ENCODE data around the gene PTH1R.

PTH1R gene

GRCh38 chr3:46850468-46850779 is 27.1 kb upstream of the PTH1R start:
- no peak for DNase-seq

DNA sequence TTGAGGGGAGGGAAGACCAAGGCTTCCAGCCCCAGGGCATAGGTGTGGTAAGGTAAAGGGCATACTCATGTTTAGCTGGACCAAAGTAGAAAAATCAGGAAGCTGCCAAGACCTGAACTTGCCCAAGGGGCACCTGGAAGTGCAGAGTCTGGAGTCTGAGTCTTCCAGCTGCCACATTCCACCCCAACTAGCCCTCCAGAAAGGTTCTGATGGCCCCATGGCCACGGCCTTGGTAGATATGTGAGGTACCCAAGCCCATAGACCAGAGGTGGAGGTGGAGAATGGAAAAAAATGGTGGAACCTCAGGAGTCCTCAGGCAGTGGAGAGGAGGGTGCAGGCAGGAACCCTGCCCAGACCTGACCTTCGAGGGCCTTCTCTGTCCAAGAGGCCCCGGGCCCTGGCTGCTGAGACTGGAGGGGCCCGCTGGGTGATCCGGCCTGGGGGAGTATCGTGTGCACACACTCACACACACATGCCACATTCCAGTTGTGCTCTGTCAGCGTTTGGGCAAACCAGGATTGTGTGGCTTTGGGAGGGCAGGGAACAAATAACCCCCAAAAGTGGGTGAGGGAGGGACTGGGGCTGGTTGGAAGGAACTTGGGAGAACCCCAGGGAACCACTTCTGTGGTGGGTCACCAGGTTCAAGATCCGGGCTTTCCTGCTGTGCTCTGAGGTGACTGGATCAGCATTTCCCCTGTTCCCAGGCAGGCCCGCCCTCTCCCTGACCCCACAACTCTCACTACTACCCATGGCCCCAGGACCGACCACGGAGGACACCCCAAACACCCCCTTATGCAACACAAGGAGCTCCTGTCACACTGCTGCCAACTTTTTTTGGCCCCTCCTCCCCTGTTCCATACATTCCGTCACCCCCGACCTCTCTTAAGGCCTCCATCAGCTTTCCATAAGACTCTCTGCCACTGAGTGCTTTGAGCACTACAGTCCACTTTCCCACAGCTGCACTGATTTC is 25.9 kb upstream of the PTH1R start:
- DNase-seq = no peak

- no peak for DNase-seq
Observed at GRCh38 chr3:46852334-46852720, 25.2 kb upstream of the PTH1R start.

DNA sequence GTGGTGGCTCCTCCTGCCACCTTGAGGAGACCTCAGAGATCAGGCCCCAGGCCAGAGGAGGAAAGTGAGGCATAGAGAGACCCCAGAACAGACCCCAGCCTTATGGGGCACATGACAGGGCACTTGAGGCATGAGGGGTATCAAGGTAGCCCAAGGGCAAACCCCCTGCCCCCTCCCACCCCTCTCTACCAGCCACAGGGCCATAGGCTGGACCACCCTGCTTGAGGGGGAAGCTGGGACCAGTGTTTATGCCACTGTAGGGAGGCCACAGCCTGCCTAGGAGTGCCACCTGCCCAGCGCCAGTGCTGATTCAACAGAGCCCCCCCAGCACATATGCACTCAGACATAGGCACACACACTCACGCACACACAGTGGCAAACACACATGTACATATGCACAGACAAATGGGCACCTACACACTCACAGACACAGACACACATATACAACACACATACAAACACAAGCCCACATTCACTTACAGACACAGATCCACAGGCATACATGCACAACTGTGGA is 24.6 kb upstream of the PTH1R start:
- DNase-seq = no peak

GRCh38 chr3:46853441-46854415 is 23.8 kb upstream of the PTH1R start:
- no peak for DNase-seq

GRCh38 chr3:46854555-46854991 is 22.9 kb upstream of the PTH1R start:
- DNase-seq = no peak

DNA sequence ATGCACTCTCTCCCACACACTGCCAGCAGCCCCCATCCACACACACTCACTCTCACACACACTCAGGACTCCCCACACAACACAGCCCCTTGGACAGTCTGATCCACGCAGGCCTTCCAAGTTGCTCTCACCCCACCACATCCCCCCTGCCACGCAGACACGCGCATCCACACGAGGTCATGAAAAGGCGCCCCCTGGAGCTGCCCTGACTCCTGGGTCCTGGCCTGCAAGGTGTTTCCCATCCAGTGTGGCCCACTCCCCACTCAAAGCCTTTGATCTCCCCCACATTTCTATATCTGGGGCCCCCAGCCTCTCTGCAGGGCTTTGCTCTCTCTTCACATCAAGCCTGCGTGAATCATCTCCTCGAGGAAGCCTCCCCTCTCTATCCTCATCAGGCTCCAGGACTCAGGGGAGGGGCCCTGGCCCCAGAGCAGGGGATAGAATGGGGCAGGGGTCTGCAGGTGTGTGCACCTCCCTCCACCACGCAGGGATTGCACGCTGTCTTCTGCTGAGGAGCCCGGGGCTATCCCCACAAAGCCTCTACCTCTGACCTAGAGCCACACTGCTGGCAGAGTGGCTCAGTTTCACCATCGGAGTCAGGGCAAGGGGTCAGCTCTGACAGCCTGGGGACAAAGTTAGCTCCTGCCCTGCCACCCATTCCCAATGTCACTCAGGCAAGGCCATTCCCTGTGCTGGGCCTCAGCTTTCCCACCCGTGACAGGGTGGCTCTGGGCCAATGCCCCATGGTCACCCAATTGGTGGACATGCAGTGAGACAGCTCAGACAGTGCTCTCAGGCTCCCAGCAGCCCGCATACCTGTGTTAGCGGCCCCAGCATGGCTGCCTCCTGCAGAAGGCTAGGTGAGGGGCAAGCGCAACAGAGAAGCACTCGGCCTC is 20.7 kb upstream of the PTH1R start:
- DNase-seq = no peak

DNA sequence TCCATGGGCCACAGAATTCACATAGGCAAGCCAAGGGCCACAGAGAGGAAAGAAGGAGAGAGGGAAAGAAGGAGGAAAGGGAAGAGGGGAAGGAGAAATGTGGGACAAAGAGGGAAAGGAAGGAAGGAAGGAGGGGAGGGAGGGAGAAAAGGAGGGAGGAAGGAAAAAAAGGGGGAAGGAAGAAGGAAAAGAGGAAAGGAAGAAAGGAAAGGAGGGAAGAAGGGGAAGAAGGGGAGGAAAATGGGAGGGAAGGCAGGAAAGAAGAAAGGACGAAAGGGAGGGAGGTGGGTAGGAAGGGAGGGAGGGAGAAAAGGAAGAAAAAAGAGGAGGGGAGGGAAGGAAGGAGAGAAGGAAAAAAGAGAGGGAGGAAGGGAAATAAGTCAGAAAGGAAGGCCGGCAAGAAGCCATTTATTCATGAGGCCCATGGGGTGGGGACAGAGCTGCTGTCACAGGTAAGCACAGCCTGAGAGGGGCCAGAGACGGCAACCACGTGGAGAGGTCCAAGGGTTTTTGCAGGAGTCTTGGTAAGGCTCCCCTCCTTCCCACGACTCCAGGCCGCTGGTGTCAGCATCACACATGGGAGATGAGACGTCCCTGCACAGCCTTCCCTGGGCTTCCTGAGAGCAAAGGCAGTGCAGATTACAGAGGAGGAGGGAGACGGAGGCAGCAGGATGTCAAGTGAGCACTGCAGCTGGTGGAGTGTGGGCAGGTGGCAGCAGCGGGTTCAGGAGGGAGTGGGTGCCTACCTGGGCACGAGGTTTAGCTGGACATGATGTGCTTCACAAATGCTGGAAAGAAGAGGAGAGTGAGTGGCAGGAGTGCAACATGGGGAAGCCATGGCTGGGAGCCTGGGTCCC is 19.8 kb upstream of the PTH1R start:
- DNase-seq = no peak

GRCh38 chr3:46858456-46858855 is 19.1 kb upstream of the PTH1R start:
- DNase-seq = no peak

- no peak for DNase-seq
Observed at GRCh38 chr3:46859001-46859710, 18.4 kb upstream of the PTH1R start.

DNA sequence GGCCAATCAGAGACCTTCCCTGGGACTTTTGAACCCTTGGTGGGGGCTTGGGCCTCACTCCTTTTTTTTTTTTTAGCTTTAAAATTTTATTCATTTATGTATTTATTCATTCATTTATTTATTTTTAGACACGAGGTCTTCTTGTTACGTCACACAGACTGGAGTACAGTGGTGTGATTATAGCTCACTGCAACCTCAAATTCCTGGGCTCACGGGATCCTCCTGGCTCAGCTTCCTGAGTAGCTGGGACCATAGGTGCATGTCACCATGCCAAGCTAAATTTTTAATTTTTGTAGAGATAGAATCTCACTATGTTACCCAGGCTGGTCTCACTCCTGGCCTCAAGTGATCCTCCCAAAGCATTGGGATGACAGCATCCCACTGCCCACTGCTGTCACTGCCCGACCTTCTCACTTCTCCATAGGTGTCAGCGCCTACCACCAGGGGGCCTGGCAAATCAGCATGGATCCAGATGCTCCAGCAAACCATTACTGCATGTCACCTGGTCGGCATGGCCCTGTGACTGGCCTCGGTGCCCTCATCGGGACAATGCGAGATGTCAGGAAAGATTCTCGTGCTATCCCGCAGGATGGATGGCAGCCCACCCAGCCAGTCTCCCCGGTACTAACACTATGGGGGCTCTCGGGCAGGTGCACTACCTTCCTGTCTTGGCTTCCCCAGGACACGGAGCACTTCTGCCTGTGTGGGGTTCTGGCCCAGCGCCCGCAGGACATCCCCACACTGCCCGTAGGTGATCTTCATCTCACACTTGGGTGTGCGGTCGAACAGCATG is 17.3 kb upstream of the PTH1R start:
- DNase-seq = no peak

DNA sequence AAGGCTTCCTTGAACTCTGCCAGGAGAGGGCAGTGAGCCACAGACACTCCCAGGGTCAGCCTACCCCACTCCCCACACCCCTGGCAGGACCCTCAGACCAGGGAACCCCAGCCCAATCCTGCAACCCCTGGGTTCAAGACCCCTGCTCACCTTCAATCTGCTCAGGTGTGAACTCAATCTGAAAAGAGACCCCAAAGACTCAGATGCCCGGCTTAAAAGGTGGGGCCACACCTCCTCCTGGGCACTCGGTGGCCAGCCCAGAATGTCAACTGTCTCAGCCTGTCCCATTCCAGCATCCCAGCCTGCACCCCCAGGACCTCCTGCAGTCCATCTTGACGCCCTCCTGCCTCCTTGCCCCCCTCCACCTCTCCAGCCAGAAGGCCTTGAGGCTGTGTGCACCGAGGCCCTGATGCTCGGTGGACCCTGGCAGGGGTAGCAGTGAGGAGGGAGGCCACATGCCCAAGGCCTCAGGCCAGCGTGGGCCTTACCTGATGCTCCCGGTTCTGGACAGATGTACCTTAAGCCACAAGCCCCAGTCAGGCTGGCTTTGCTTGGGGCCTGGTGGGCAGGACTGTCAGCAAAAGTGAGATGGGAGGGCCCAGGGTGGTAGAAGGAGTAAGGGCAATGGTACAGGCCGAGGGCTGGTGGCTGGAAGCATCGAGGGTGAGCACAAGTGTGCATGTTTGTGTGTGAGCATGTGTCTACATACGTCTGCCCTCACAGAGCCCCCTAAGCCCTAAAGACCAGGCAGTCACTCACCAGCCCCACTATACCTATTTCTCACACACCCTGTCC is 16.5 kb upstream of the PTH1R start:
- no peak for DNase-seq

GRCh38 chr3:46861605-46862368 is 15.7 kb upstream of the PTH1R start:
- DNase-seq = no peak

DNA sequence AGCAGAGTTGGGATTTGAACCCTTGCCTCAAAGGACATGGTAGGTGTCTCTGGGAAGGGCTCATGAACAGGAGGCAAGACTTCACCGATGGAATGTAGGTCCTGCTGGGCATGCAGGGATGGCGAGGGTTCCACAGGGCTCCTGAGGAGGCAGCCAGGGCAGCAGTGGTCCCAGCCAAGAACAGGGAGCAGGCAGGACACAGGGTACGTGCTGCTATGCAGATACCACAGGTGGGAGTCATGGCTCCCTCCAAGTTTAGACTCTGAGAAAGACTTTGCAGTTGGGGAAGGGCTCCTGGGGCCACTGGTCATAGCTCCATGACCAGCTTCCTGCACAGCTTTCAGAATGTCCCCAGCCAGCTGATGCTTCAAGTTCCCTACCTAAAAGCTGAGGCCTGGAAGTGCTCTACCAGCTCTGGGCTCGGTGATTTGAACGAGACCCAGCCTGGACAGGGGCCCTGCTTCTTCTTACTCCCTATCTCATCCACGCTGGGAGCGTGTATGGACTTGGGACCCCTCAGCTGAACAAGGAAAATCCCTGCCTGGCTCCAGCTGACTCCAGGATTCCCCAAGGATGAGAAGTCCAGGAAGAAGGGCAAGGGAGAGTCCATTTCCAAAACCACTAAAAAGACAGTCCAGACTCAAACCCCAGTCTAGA is 15.0 kb upstream of the PTH1R start:
- no peak for DNase-seq

DNA sequence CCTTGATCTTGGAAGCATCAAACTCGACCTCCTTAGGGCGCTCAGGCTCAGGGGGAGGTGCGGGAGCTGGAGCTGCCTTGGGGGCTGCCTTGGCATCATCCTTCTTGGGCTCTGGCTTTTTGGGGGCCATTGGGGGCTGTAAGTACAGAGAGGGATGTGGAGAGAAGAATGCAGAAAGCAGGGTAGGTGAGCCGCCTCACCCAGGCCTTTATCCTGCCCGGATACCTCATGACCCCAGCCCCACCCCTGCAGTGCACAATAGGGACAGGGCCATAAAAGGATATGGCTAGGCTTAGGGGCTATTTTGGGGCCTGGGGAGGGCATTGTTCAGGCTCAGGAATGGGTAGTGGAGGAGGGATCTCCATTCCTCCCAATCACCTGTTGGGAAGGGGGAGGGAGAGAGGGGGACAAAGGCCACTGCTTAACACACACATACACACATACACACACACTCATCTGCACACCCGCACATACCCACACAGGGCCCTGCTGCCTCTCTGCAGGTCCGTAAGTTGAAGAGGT is 14.2 kb upstream of the PTH1R start, which contains the start of gene MYL3:
Gene MYL3 (minus strand): TSS at position 184 of the 522 bp plus-strand sequence. CDS start 54 bp downstream, at position 130.
- DNase-seq = no peak

- no peak for DNase-seq
Observed at GRCh38 chr3:46864061-46864881, 13.2 kb upstream of the PTH1R start.

Data from bone marrow (tissue), 2 donors.